COLO668 (cell line): ENCODE results near the gene STMND1.
"Not testable (repeated sequence)": the region's sequence is repeated elsewhere in the genome, so short reads cannot be mapped to it uniquely, and the experiment has no call there.

Experiments used
- DNase-seq: peaks from one replicate; lab custom pipeline; 2025; ENCODE audit not compliant: unreplicated experiment; lab: John Stamatoyannopoulos, UW

STMND1 gene

GRCh38 chr6:17101422-17102257 is at the start of gene STMND1:
Gene STMND1, plus strand, starts transcription at chr6:17102050. Its CDS starts 208 bp downstream, at chr6:17102258.
- DNase-seq = peak; percentile 64

- no peak for DNase-seq
These were observed 47.2 kb upstream of the STMND1 start for GRCh38 chr6:17054647-17055046.

- DNase-seq = no peak
These were observed 44.5 kb upstream of the STMND1 start for GRCh38 chr6:17057322-17057721.

- no peak for DNase-seq
These were observed 43.3 kb upstream of the STMND1 start for GRCh38 chr6:17058550-17058949.

- DNase-seq = no peak
These were observed 42.8 kb upstream of the STMND1 start for GRCh38 chr6:17059022-17059421.

GRCh38 chr6:17059850-17060249 is 42.0 kb upstream of the STMND1 start:
- DNase-seq = no peak

GRCh38 chr6:17061097-17061496 is 40.8 kb upstream of the STMND1 start:
- DNase-seq = no peak

GRCh38 chr6:17062871-17063440 is 38.9 kb upstream of the STMND1 start:
- DNase-seq = no peak

- no peak for DNase-seq
These were observed 36.9 kb upstream of the STMND1 start for GRCh38 chr6:17064975-17065374.

- DNase-seq = no peak
These were observed 35.2 kb upstream of the STMND1 start for GRCh38 chr6:17066610-17067009.

- DNase-seq = not testable (repeated sequence)
These were observed 32.9 kb upstream of the STMND1 start for GRCh38 chr6:17068972-17069371.

GRCh38 chr6:17070400-17070799 is 31.4 kb upstream of the STMND1 start:
- not testable (repeated sequence) for DNase-seq

- DNase-seq = not testable (repeated sequence)
These were observed 28.3 kb upstream of the STMND1 start for GRCh38 chr6:17073596-17073995.

GRCh38 chr6:17081273-17081672 is 20.6 kb upstream of the STMND1 start:
- no peak for DNase-seq

GRCh38 chr6:17081860-17082508 is 19.9 kb upstream of the STMND1 start:
- no peak for DNase-seq

- DNase-seq = no peak
These were observed 18.5 kb upstream of the STMND1 start for GRCh38 chr6:17083397-17083796.

GRCh38 chr6:17086469-17086868 is 15.4 kb upstream of the STMND1 start:
- DNase-seq = peak; percentile 41

- DNase-seq = no peak
These were observed 13.7 kb upstream of the STMND1 start for GRCh38 chr6:17088091-17088611.

- DNase-seq = no peak
These were observed 10.7 kb upstream of the STMND1 start for GRCh38 chr6:17091122-17091521.

GRCh38 chr6:17093686-17094085 is 8.2 kb upstream of the STMND1 start:
- peak; percentile 2 for DNase-seq

- no peak for DNase-seq
These were observed 5.8 kb upstream of the STMND1 start for GRCh38 chr6:17096096-17096495.

GRCh38 chr6:17096652-17097051 is 5.2 kb upstream of the STMND1 start:
- DNase-seq = no peak
